PC-3 (cell line): Measurements from ENCODE around the gene TMEM218. TPM values are rescaled to one million over a fixed set of nuclear protein-coding genes. Genes with fewer than 3 reads are reported as not detected.

ENCODE experiments used
- ATAC-seq: fragments of 200-7000 bp; cut with Tn5 transposase; 2 replicates; pipeline ENCODE4 v1.9.1; 2020; ENCODE audit warnings: mild to moderate bottlenecking, moderate library complexity
- Bru-seq: library from RNA; stranded (reverse); fragments of 400-500 nt; gene quantifications from one replicate; lab custom pipeline; 2021; lab: Mats Ljungman, UMichigan
- BruChase-seq, 2 experiments: library from RNA; stranded (reverse); fragments of 400-500 nt; gene quantifications; one replicate each; lab custom pipeline; 2021; lab: Mats Ljungman, UMichigan
- BruUV-seq: library from RNA; stranded (reverse); fragments of 400-500 nt; replicated peaks from 2 replicates; lab custom pipeline; 2021; lab: Mats Ljungman, UMichigan
- CTCF ChIA-PET: fragments of 300-600 bp; sonication (Branson Sonifier 250); formaldehyde crosslinking; loops from one replicate; lab custom pipeline; 2022; ENCODE audit warnings: antibody characterized with exemption; lab: Charles Lee
- POLR2A ChIA-PET: fragments of 300-600 bp; sonication (Branson Sonifier 250); formaldehyde crosslinking; loops from one replicate; lab custom pipeline; 2022; ENCODE audit warnings: antibody characterized with exemption; ENCODE audit not compliant: unreplicated experiment; lab: Charles Lee
- DNase-seq: peaks from one replicate; pipeline ENCODE4 v3.0.0-alpha.2; 2015
- H2AFZ ChIP-seq: fragments of 300-600 bp; sonication (generic); 2 replicates; pipeline ENCODE4 v1.6.0; 2016; ENCODE audit warnings: antibody characterized with exemption, low read length
- H3F3A ChIP-seq: fragments of 300-600 bp; sonication (generic); one replicate; pipeline ENCODE4 v1.6.0; 2017; ENCODE audit warnings: antibody characterized with exemption, low read length, control low read depth, mild to moderate bottlenecking; ENCODE audit not compliant: unreplicated experiment
- H3K27ac ChIP-seq: fragments of 300-600 bp; sonication (generic); 2 replicates; pipeline ENCODE4 v1.5.1; 2016; ENCODE audit warnings: mild to moderate bottlenecking, low read length
- H3K27me3 ChIP-seq: fragments of 300-600 bp; sonication (generic); 2 replicates; pipeline ENCODE4 v1.6.1; 2016; ENCODE audit warnings: low read length, mixed read lengths
- H3K36me3 ChIP-seq: fragments of 300-600 bp; sonication (generic); 2 replicates; pipeline ENCODE4 v1.6.1; 2016; ENCODE audit warnings: low read depth, mixed run types, low read length, mixed read lengths
- H3K4me1 ChIP-seq: fragments of 300-600 bp; sonication (generic); 2 replicates; pipeline ENCODE4 v1.5.1; 2016; ENCODE audit warnings: low read length; ENCODE audit not compliant: insufficient read depth
- H3K4me2 ChIP-seq: fragments of 300-600 bp; sonication (generic); 2 replicates; pipeline ENCODE4 v1.6.0; 2016; ENCODE audit warnings: low read length
- H3K4me3 ChIP-seq: fragments of 300-600 bp; sonication (generic); 2 replicates; pipeline ENCODE4 v1.5.1; 2016; ENCODE audit warnings: mild to moderate bottlenecking, low read length, mixed read lengths
- H3K79me2 ChIP-seq: fragments of 300-600 bp; sonication (generic); 2 replicates; pipeline ENCODE4 v1.6.1; 2017; ENCODE audit warnings: low read length, mixed read lengths
- H3K9ac ChIP-seq: fragments of 300-600 bp; sonication (generic); 2 replicates; pipeline ENCODE4 v1.6.0; 2016; ENCODE audit warnings: mild to moderate bottlenecking, low read length
- H3K9me2 ChIP-seq: fragments of 300-600 bp; sonication (generic); replicated peaks from 2 replicates; pipeline ENCODE4 v1.6.1; 2016; ENCODE audit warnings: mixed run types, low read length, mixed read lengths
- H3K9me3 ChIP-seq: fragments of 300-600 bp; sonication (generic); 2 replicates; pipeline ENCODE4 v1.6.1; 2016; ENCODE audit warnings: low read length, mixed read lengths
- H4K20me1 ChIP-seq: fragments of 300-600 bp; sonication (generic); 2 replicates; pipeline ENCODE4 v1.6.1; 2016; ENCODE audit warnings: low read length, mixed read lengths
- CTCF ChIP-seq: fragments of 300-600 bp; sonication (generic); conservative IDR thresholded peaks from 2 replicates; pipeline ENCODE4 v1.5.1; 2017; ENCODE audit warnings: antibody characterized with exemption, low read depth, mild to moderate bottlenecking, low read length
- EZH2 ChIP-seq: fragments of 300-600 bp; sonication (generic); IDR thresholded peaks from one replicate; pipeline ENCODE4 v1.6.1; 2017; ENCODE audit warnings: antibody characterized with exemption, mild to moderate bottlenecking, low read length; ENCODE audit not compliant: unreplicated experiment
- EZH2phosphoT487 ChIP-seq: fragments of 300-600 bp; sonication (generic); IDR thresholded peaks from 2 replicates; pipeline ENCODE4 v1.6.1; 2018; ENCODE audit warnings: mild to moderate bottlenecking, antibody characterized with exemption, low read length, borderline replicate concordance
- intact Hi-C: fragments of 100-400 bp; cut with micrococcal nuclease; formaldehyde crosslinking; loops from 2 replicates; pipeline ENCODE4 v1.9.0; 2023
- long read RNA-seq: library from polyadenylated mRNA; unstranded; transcript quantifications from one replicate; pipeline ENCODE4 v2.0.0, GENCODE V29; 2021; ENCODE audit not compliant: unreplicated experiment
- total RNA-seq: library from RNA; depleted of rRNA; stranded (reverse); fragments of >200 nt; gene quantifications from 2 replicates; pipeline ENCODE4 v1.2.3, GENCODE V29; 2014; rRNA removed

Gene TMEM218
- total RNA-seq (33.6 and 37.0 TPM in 2 replicates), Bru-seq, nascent RNA (percentile 71 among the genes with signal in this experiment), BruChase-seq, experiment 1, labeled RNA remaining after a 6-hour chase (percentile 60 among the genes with signal in this experiment), BruChase-seq, experiment 2, labeled RNA remaining after a 2-hour chase (percentile 68 among the genes with signal in this experiment)
- long read RNA-seq, full-length matches to known transcripts, result 10 of 57 reads
- long read RNA-seq, partial matches to known transcripts, result 2 of 57 reads
- long read RNA-seq, other reads (novel, unspliced or antisense), result 45 of 57 reads

GRCh38 chr11:125111343-125112207, at the start of gene TMEM218:
TMEM218 (minus strand) TSS chr11:125111626; CDS start chr11:125102241, 9,385 bp downstream.
- no peaks in the 10 kb centered on the region for H3K9me2 ChIP-seq
- H3F3A ChIP-seq, result no peaks in the 10 kb centered on the region
- intact Hi-C loops, result loop anchor here (2.0 kb wide), 2 partner anchors 49 to 141 kb away; partner anchors contain the start of gene SLC37A2
- peak within 1 kb of the TSS; percentile 100 for H2AFZ ChIP-seq
- H4K20me1 ChIP-seq, result no peaks in the 10 kb centered on the region
- peak within 1 kb of the TSS; percentile 8 for H3K27ac ChIP-seq
- no peaks in the 10 kb centered on the region for H3K36me3 ChIP-seq
- 0 out of 2 replicates have a peak, but pooled peaks cover 1% of the 10 kb centered on the region for H3K27me3 ChIP-seq
- DNase-seq (peak; percentile 100), ATAC-seq (peak; percentile 99)
- peak within 1 kb of the TSS; percentile 99 for H3K4me3 ChIP-seq
- H3K9me3 ChIP-seq, result no peaks in the 10 kb centered on the region
- ChIA-PET CTCF (interaction anchor here (0.5 to 1.4 kb wide), 5 partner anchors 13 to 348 kb away, joined by 3 to 6 read pairs (median 3); no protein-coding TSS in a partner anchor), POLR2A (interaction anchor here (0.7 to 1.0 kb wide), 2 partner anchors 21 to 29 kb away, joined by 5 to 27 read pairs; no protein-coding TSS in a partner anchor)
- H3K4me2 ChIP-seq, result peak within 1 kb of the TSS; percentile 99
- no TSS peak for BruUV-seq
- H3K4me1 ChIP-seq, result peaks cover 7% of the 10 kb centered on the region
- peak within 1 kb of the TSS; percentile 91 for H3K9ac ChIP-seq
- H3K79me2 ChIP-seq, result peaks cover 17% of the 10 kb centered on the region
- no peak for TF ChIP-seq EZH2phosphoT487
- TF ChIP-seq EZH2, result no peak
- TF ChIP-seq CTCF, result no peak

GRCh38 chr11:125157953-125158680, 46.7 kb upstream of the TMEM218 start:
- Histone ChIP-seq H3F3A (no peaks in the 10 kb centered on the region), H3K9ac (no peak overlapping the region)
- CTCF ChIA-PET, result no interaction called here

More at GRCh38 chr11:125157953-125158680, 46.7 kb upstream of the TMEM218 start:
- intact Hi-C loops, result no loop called here
- Histone ChIP-seq H3K4me2 (no peak overlapping the region), H3K79me2 (no peaks in the 10 kb centered on the region), H3K4me3 (no peak overlapping the region), H3K9me3 (no peaks in the 10 kb centered on the region), H3K27me3 (peaks cover 37% of the 10 kb centered on the region), H3K4me1 (no peaks in the 10 kb centered on the region), H4K20me1 (no peaks in the 10 kb centered on the region), H2AFZ (no peak overlapping the region), H3K36me3 (no peaks in the 10 kb centered on the region), H3K27ac (no peak overlapping the region), H3K9me2 (no peaks in the 10 kb centered on the region)
- BruUV-seq, result no TSS peak
- TF ChIP-seq EZH2phosphoT487 (no peak), CTCF (no peak), EZH2 (no peak)
- ATAC-seq, result no peak
- DNase-seq, result no peak
- POLR2A ChIA-PET, result no interaction called here
